Sigmoid colon (tissue), 7 donors: ENCODE measurements around the gene TENM4. TPM values are rescaled to one million over a fixed set of nuclear protein-coding genes. Genes with fewer than 3 reads are reported as not detected.

ENCODE experiments used
- DNase-seq: peaks from one replicate; pipeline ENCODE4 v3.0.0-alpha.2; 2019
- H3K27ac ChIP-seq, 4 donors: fragments of 200-600 bp; sonication (generic); one replicate each; pipeline ENCODE4 v1.5.1; 2016 to 2019; ENCODE audit warnings: mild to moderate bottlenecking in 1 of 4
- H3K27me3 ChIP-seq, 3 donors: fragments of 200-600 bp; sonication (generic); one replicate each; pipeline ENCODE4 v1.5.1; 2019; ENCODE audit warnings: mild to moderate bottlenecking in 1 of 3
- H3K36me3 ChIP-seq, 4 donors: fragments of 200-600 bp; sonication (generic); one replicate each; pipeline ENCODE4 v1.5.1; 2016 to 2019
- H3K4me1 ChIP-seq, 4 donors: fragments of 200-600 bp; sonication (generic); one replicate each; pipeline ENCODE4 v1.5.1; 2017 to 2019
- H3K4me3 ChIP-seq, 4 donors: fragments of 200-600 bp; sonication (generic); one replicate each; pipeline ENCODE4 v1.5.1; 2017 to 2019; ENCODE audit warnings: mild to moderate bottlenecking in 2 of 4, moderate library complexity in 1 of 4
- H3K9me3 ChIP-seq, 4 donors: fragments of 200-600 bp in 3 of 4; sonication (generic) in 3 of 4; one replicate each; pipeline versions ENCODE4 v1.5.1 to v1.6.1; 2013 to 2019
- EP300 ChIP-seq, 4 donors: sonication (generic); formaldehyde crosslinking; IDR thresholded peaks; one replicate each; pipeline ENCODE4 v1.6.1; 2017; ENCODE audit warnings: antibody characterized with exemption in 4 of 4
- POLR2A ChIP-seq, 2 donors: fragments of 450-650 bp; IDR thresholded peaks; one replicate each; pipeline ENCODE4 v1.6.1; 2016; ENCODE audit warnings: antibody characterized with exemption in 2 of 2, mild to moderate bottlenecking in 2 of 2, moderate library complexity in 2 of 2
- POLR2AphosphoS5 ChIP-seq, 4 donors: sonication (generic); formaldehyde crosslinking; IDR thresholded peaks; one replicate each; pipeline ENCODE4 v1.6.1; 2017; ENCODE audit warnings: antibody characterized with exemption in 4 of 4
- WGBS, 2 donors: extraction: QIAGEN DNeasy Blood & Tissue Kit; methylation state at CpG; one replicate each; pipeline ENCODE4 v1.1.7; 2013; 5-methylcytosine and 5-hydroxymethylcytosine counted together
- intact Hi-C: fragments of 100-400 bp; cut with DNase I; formaldehyde crosslinking; loops from one replicate; pipeline ENCODE4 v1.15.1; 2023
- polyA plus RNA-seq, 3 donors: library from polyadenylated mRNA; stranded (reverse); fragments of 200-250 nt; gene quantifications; one replicate each; pipeline ENCODE4 v1.2.3, GENCODE V29; 2013
- total RNA-seq, 4 donors: library from RNA; depleted of rRNA; stranded (reverse); fragments of >200 nt; gene quantifications; one replicate each; pipeline ENCODE4 v1.1.0, GENCODE V29; 2016
- TF ChIP-seq, protein P1 (sequence below), 4 experiments: fragments of 450-650 bp in 3 of 4; fragments of 200-600 bp in 1 of 4; IDR thresholded peaks; one replicate each; pipeline ENCODE4 v1.5.1; 2016 to 2019; ENCODE audit warnings: antibody characterized with exemption in 4 of 4, mild to moderate bottlenecking in 3 of 4, moderate library complexity in 2 of 4
- donor health status: healthy with polysubstance abuse.
- donor health status: Bipolar disorder and iron deficiency.
- donor health status: healthy.

The TENM4 gene
- total and polyA plus RNA-seq, 7 donors: 0.23 to 14.6 (median 1.9) TPM; not detected in 1

DNA sequence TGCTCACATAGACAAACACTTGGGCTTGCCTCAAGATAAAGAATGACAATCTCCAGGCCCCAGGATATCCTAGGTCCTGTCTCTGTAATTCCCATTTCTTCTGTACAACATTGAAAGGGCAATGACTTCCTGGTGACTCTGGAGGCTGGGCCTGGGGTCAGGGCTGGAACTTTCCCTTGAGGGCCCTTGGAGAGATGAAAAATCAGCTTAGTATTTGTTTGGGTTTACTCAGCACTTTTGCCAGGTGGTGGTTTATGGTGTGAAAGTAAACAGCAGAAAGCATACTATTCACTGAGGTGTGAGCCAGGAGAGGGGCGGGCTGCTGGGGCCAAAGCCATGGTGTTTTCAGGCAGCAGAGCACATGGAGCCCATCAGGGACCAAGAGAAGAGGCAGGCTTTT is 651.5 kb downstream of the TENM4 start:
- peaks cover 0 to 24% (median 18%) of the 10 kb centered on the region in 4 donors for H3K4me1 ChIP-seq
- DNase-seq: no peak
- H3K36me3 ChIP-seq: no peaks in the 10 kb centered on the region
- intact Hi-C loops: no loop called here
- H3K27me3 ChIP-seq: no peaks in the 10 kb centered on the region
- 15 to 65% methylated on average over 1 of the region's 1 CpG for WGBS, 2 donors
- TF ChIP-seq, protein P1, sequence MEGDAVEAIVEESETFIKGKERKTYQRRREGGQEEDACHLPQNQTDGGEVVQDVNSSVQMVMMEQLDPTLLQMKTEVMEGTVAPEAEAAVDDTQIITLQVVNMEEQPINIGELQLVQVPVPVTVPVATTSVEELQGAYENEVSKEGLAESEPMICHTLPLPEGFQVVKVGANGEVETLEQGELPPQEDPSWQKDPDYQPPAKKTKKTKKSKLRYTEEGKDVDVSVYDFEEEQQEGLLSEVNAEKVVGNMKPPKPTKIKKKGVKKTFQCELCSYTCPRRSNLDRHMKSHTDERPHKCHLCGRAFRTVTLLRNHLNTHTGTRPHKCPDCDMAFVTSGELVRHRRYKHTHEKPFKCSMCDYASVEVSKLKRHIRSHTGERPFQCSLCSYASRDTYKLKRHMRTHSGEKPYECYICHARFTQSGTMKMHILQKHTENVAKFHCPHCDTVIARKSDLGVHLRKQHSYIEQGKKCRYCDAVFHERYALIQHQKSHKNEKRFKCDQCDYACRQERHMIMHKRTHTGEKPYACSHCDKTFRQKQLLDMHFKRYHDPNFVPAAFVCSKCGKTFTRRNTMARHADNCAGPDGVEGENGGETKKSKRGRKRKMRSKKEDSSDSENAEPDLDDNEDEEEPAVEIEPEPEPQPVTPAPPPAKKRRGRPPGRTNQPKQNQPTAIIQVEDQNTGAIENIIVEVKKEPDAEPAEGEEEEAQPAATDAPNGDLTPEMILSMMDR (IDR thresholded peaks at IDR 0.05): no peak
- TF ChIP-seq POLR2AphosphoS5 (IDR thresholded peaks at IDR 0.05): no peak
- no peak for TF ChIP-seq POLR2A (IDR thresholded peaks at IDR 0.05)
- TF ChIP-seq EP300 (IDR thresholded peaks at IDR 0.05): no peak
- H3K27ac ChIP-seq: no peak overlapping the region
- no peaks in the 10 kb centered on the region for H3K9me3 ChIP-seq
- no peak overlapping the region for H3K4me3 ChIP-seq

DNA sequence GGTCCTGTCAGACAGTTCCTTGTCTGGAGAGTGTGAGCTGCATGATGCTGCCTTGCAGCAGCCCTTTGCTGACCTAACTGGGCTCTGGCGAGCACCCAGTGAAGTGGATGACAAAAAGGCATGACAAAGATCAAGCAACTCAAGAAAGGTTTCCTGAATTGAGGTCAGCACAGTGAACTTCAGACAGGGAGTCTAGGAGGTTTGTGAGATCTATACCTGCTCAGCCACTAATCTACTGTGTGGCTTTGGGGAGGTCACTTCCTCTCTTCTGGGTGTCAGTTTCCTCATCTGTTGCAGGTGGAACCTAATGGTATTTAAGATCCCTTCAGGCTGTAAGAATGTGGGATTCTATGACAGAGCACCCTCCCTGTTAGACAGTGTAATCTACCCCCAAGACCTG is 652.3 kb downstream of the TENM4 start:
- Histone ChIP-seq H3K36me3 (no peaks in the 10 kb centered on the region), H3K9me3 (no peaks in the 10 kb centered on the region), H3K27me3 (no peaks in the 10 kb centered on the region), H3K27ac (no peak overlapping the region), H3K4me1 (peaks cover 0 to 24% (median 18%) of the 10 kb centered on the region in 4 donors), H3K4me3 (no peak overlapping the region)
- DNase-seq: no peak
- no peak for TF ChIP-seq POLR2AphosphoS5 (IDR thresholded peaks at IDR 0.05)
- no peak for TF ChIP-seq POLR2A (IDR thresholded peaks at IDR 0.05)
- TF ChIP-seq EP300 (IDR thresholded peaks at IDR 0.05): no peak
- TF ChIP-seq, protein P1 (IDR thresholded peaks at IDR 0.05): no peak
- WGBS, 2 donors: 78 to 87% methylated on average over 1 of the region's 1 CpG
- intact Hi-C loops: no loop called here

DNA sequence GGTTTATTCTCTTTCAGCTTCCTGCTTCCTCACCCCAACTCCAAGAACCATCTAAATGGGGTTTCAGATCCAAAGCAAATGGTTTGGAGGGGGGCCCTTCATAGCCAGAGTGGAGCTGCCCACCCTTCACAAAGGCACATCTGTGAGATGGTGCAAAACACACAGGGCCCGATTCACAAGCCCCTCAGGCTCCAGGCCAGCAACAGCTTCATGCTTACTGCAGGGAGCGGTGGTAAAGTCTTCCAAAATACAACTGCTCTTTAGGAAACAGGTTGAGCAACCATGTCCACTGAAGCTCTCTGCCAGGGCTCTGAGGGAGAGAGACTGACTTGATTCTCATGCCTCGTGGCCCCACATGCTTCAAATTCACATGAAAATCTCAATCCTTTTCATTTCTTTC is 653.1 kb downstream of the TENM4 start:
- no peak overlapping the region for H3K27ac ChIP-seq
- TF ChIP-seq POLR2AphosphoS5 (IDR thresholded peaks at IDR 0.05) (no peak), POLR2A (IDR thresholded peaks at IDR 0.05) (no peak), EP300 (IDR thresholded peaks at IDR 0.05) (no peak)
- TF ChIP-seq, protein P1 (IDR thresholded peaks at IDR 0.05): no peak
- intact Hi-C loops: no loop called here

DNA sequence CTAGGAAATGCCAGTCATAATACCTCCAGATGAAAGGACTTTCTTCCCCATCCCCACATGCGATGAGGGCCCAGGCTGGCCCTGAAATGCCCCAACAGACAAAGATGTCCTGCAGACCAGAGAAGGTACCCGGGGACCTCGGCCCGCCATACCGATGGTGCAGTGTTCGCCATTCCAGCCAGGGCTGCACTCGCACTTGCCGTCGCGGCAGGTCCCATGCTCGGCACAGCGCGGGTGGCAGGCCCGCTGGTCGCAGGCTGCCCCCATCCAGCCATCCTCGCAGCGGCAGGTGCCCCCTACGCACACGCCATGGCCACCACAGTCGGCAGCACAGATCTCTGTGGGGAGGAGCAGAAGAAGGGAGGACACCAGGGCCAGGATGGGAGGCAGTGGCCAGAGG is 654.1 kb downstream of the TENM4 start:
- intact Hi-C loops: no loop called here
- Histone ChIP-seq H3K36me3 (no peaks in the 10 kb centered on the region), H3K27me3 (no peaks in the 10 kb centered on the region), H3K9me3 (no peaks in the 10 kb centered on the region), H3K27ac (no peak overlapping the region), H3K4me3 (no peak overlapping the region), H3K4me1 (peaks cover 0 to 16% (median 13%) of the 10 kb centered on the region in 4 donors)
- DNase-seq: no peak
- 97 to 98% methylated on average over 20 of the region's 20 CpGs for WGBS, 2 donors
- TF ChIP-seq EP300 (IDR thresholded peaks at IDR 0.05) (no peak), POLR2AphosphoS5 (IDR thresholded peaks at IDR 0.05) (no peak), POLR2A (IDR thresholded peaks at IDR 0.05) (no peak)
- TF ChIP-seq, protein P1 (IDR thresholded peaks at IDR 0.05): no peak

More for the DNA sequence above, 653.1 kb downstream of the TENM4 start:
- H3K4me3 ChIP-seq: no peak overlapping the region
- H3K9me3 ChIP-seq: no peaks in the 10 kb centered on the region
- 77 to 80% methylated on average over 3 of the region's 3 CpGs for WGBS, 2 donors
- no peaks in the 10 kb centered on the region for H3K36me3 ChIP-seq
- no peak for DNase-seq
- H3K27me3 ChIP-seq: no peaks in the 10 kb centered on the region
- H3K4me1 ChIP-seq: peaks cover 0 to 24% (median 18%) of the 10 kb centered on the region in 4 donors

DNA sequence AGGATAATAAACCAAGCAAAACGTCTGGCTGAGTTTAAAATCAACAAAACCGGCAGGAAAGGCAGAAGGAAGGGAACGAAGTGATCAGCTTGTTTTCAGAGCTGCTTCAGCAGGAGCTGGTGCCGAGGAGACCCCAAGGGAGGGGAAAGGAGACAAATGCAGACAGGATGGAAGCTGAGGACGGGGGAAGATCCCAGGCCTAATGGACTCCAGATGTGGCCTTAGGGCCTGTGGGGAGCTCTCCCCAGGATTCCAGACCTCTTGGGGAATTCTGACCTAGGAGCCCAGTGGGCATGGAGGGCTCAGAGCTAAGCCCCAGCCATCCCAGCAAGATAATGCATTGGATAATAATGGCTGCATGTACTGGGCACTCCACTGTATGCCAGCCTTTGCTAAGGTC is 654.7 kb downstream of the TENM4 start:
- H3K4me1 ChIP-seq: peaks cover 0 to 10% (median 7%) of the 10 kb centered on the region in 4 donors
- H3K4me3 ChIP-seq: no peak overlapping the region
- intact Hi-C loops: no loop called here
- TF ChIP-seq, protein P1 (IDR thresholded peaks at IDR 0.05): no peak
- TF ChIP-seq POLR2AphosphoS5 (IDR thresholded peaks at IDR 0.05) (no peak), EP300 (IDR thresholded peaks at IDR 0.05) (no peak), POLR2A (IDR thresholded peaks at IDR 0.05) (no peak)
- no peaks in the 10 kb centered on the region for H3K9me3 ChIP-seq
- H3K27me3 ChIP-seq: no peaks in the 10 kb centered on the region
- H3K36me3 ChIP-seq: no peaks in the 10 kb centered on the region
- H3K27ac ChIP-seq: no peak overlapping the region
- 23 to 36% methylated on average over 5 of the region's 5 CpGs for WGBS, 2 donors
- no peak for DNase-seq
